Small intestine (tissue), 7 donors: ENCODE measurements around the gene WNK2. TPM values are rescaled to one million over a fixed set of nuclear protein-coding genes. Genes with fewer than 3 reads are reported as not detected.

Experiments used
- DNase-seq, 2 donors: peaks; one replicate each; pipeline versions ENCODE4 v3.0.0 to v3.0.0-alpha.2; 2013
- FAIRE-seq: peaks from 2 replicates; lab custom pipeline; 2012; peaks lifted over from hg19 to GRCh38; lab: Jason Lieb, UNC
- H3K27ac ChIP-seq, 3 donors: one replicate each; pipeline ENCODE4 v1.5.1; 2013; ENCODE audit warnings: low read length in 2 of 3, mild to moderate bottlenecking in 2 of 3, control low read depth in 1 of 3, inconsistent platforms in 1 of 3, low read depth in 1 of 3, moderate library complexity in 1 of 3
- H3K27me3 ChIP-seq, 3 donors: one replicate each; pipeline ENCODE4 v1.6.1; 2013; ENCODE audit warnings: low read length in 3 of 3, inconsistent platforms in 1 of 3; ENCODE audit not compliant: control insufficient read depth in 3 of 3, insufficient read depth in 3 of 3
- H3K36me3 ChIP-seq, 3 donors: one replicate each; pipeline ENCODE4 v1.6.1; 2013; ENCODE audit warnings: low read length in 3 of 3, inconsistent platforms in 1 of 3, low read depth in 1 of 3, mild to moderate bottlenecking in 1 of 3, moderate library complexity in 1 of 3; ENCODE audit not compliant: control insufficient read depth in 3 of 3, insufficient read depth in 2 of 3
- H3K4me1 ChIP-seq, 3 donors: one replicate each; pipeline ENCODE4 v1.6.1; 2013; ENCODE audit warnings: low read length in 2 of 3, inconsistent platforms in 1 of 3, low read depth in 1 of 3, mild to moderate bottlenecking in 1 of 3, moderate library complexity in 1 of 3; ENCODE audit not compliant: control insufficient read depth in 3 of 3, insufficient read depth in 2 of 3
- H3K4me3 ChIP-seq, 3 donors: one replicate each; pipeline ENCODE4 v1.5.1; 2013; ENCODE audit warnings: low read length in 3 of 3, control low read depth in 1 of 3, inconsistent platforms in 1 of 3, low read depth in 1 of 3, mild to moderate bottlenecking in 1 of 3, moderate library complexity in 1 of 3
- H3K9me3 ChIP-seq, 2 donors: one replicate each; pipeline ENCODE4 v1.6.1; 2013; ENCODE audit warnings: low read depth in 1 of 2, low read length in 1 of 2; ENCODE audit not compliant: control insufficient read depth in 2 of 2, insufficient read depth in 1 of 2
- WGBS, 3 donors: extraction: QIAGEN DNeasy Blood & Tissue Kit; methylation state at CpG; one replicate each; pipeline ENCODE4 v1.1.7; 2013; 5-methylcytosine and 5-hydroxymethylcytosine counted together
- polyA plus RNA-seq, 4 donors: library from polyadenylated mRNA; stranded (reverse) in 3 of 4; unstranded in 1 of 4; fragments of 200-250 nt in 3 of 4; fragments of 120-200 nt in 1 of 4; gene quantifications; one replicate each; pipeline versions ENCODE4 v1.2.1 to v1.2.3, GENCODE V29; 2013
- donor health status: healthy with polysubstance abuse.
- donor health status: control.
- donor health status: control.
- donor health status: Bipolar disorder and iron deficiency.
- donor health status: healthy.

Gene WNK2
- polyA plus RNA-seq, 4 donors, result 13.8 to 101 (median 33.8) TPM

- WGBS, 3 donors, result 25 to 70% (median 32%) methylated on average over 5 of the region's 5 CpGs
- Histone ChIP-seq H3K9me3 (peaks cover 0 to 9% of the 10 kb centered on the region in 2 donors), H3K27me3 (no peaks in the 10 kb centered on the region), H3K27ac (no peak overlapping the region), H3K4me1 (peaks cover 0 to 24% (median 10%) of the 10 kb centered on the region in 3 donors), H3K36me3 (peaks cover 0 to 40% (median 0%) of the 10 kb centered on the region in 3 donors), H3K4me3 (no peak overlapping the region)
- DNase-seq (no peak), FAIRE-seq (no peak)
These were observed 35.8 kb downstream of the WNK2 start for GRCh38 chr9:93219692-93220091.

GRCh38 chr9:93220627-93221026, 36.7 kb downstream of the WNK2 start:
- Histone ChIP-seq H3K27ac (no peak overlapping the region), H3K27me3 (no peaks in the 10 kb centered on the region), H3K4me1 (peaks cover 0 to 24% (median 10%) of the 10 kb centered on the region in 3 donors)

GRCh38 chr9:93221044-93221443, 37.1 kb downstream of the WNK2 start:
- no peaks in the 10 kb centered on the region for H3K27me3 ChIP-seq
- DNase-seq (no peak), FAIRE-seq (no peak)
- 90% methylated on average over 9 of the region's 9 CpGs for WGBS, 3 donors
- H3K36me3 ChIP-seq, result peaks cover 0 to 41% (median 0%) of the 10 kb centered on the region in 3 donors
- H3K9me3 ChIP-seq, result peaks cover 0 to under 1% of the 10 kb centered on the region in 2 donors
- no peak overlapping the region for H3K4me3 ChIP-seq
- H3K4me1 ChIP-seq, result peaks cover 0 to 25% (median 10%) of the 10 kb centered on the region in 3 donors
- no peak overlapping the region for H3K27ac ChIP-seq

More at GRCh38 chr9:93220627-93221026, 36.7 kb downstream of the WNK2 start:
- Histone ChIP-seq H3K36me3 (peaks cover 0 to 40% (median 0%) of the 10 kb centered on the region in 3 donors), H3K4me3 (no peak overlapping the region), H3K9me3 (peaks cover 0 to 3% of the 10 kb centered on the region in 2 donors)
- 54 to 79% (median 76%) methylated on average over 4 of the region's 4 CpGs for WGBS, 3 donors
- FAIRE-seq, result no peak
- no peak for DNase-seq

GRCh38 chr9:93222890-93223259, 38.9 kb downstream of the WNK2 start:
- Histone ChIP-seq H3K4me1 (peaks cover 0 to 32% (median 8%) of the 10 kb centered on the region in 3 donors), H3K27me3 (no peaks in the 10 kb centered on the region), H3K9me3 (no peaks in the 10 kb centered on the region), H3K36me3 (peaks cover 0 to 32% (median 0%) of the 10 kb centered on the region in 3 donors), H3K4me3 (no peak overlapping the region), H3K27ac (peak overlapping the region; percentile 23 to 78 (median 36))
- no peak for DNase-seq
- no peak for FAIRE-seq
- WGBS, 3 donors, result 66 to 85% (median 77%) methylated on average over 7 of the region's 7 CpGs

- FAIRE-seq (no peak), DNase-seq (peak in 1 of 2 donors; percentile 62)
- Histone ChIP-seq H3K27ac (peak overlapping the region; percentile 23 to 78 (median 36)), H3K4me3 (no peak overlapping the region), H3K36me3 (peaks cover 0 to 33% (median 0%) of the 10 kb centered on the region in 3 donors), H3K9me3 (no peaks in the 10 kb centered on the region), H3K4me1 (peaks cover 0 to 32% (median 10%) of the 10 kb centered on the region in 3 donors), H3K27me3 (no peaks in the 10 kb centered on the region)
- 11 to 43% (median 19%) methylated on average over 16 of the region's 16 CpGs for WGBS, 3 donors
These were observed 39.6 kb downstream of the WNK2 start for GRCh38 chr9:93223260-93224180.

GRCh38 chr9:93224591-93224990, 40.7 kb downstream of the WNK2 start:
- Histone ChIP-seq H3K27ac (peak overlapping the region in 1 of 3 donors; percentile 78), H3K4me3 (no peak overlapping the region), H3K36me3 (peaks cover 0 to 39% (median 0%) of the 10 kb centered on the region in 3 donors), H3K27me3 (no peaks in the 10 kb centered on the region), H3K4me1 (peaks cover 0 to 36% (median 11%) of the 10 kb centered on the region in 3 donors), H3K9me3 (no peaks in the 10 kb centered on the region)
- FAIRE-seq (no peak), DNase-seq (peak; percentile 55 to 58)
- 8 to 43% (median 13%) methylated on average over 2 of the region's 2 CpGs for WGBS, 3 donors

- H3K36me3 ChIP-seq, result peaks cover 0 to 39% (median 0%) of the 10 kb centered on the region in 3 donors
- peaks cover 0 to 45% (median 15%) of the 10 kb centered on the region in 3 donors for H3K4me1 ChIP-seq
- 54 to 69% (median 67%) methylated on average over 7 of the region's 7 CpGs for WGBS, 3 donors
- DNase-seq, result no peak
- H3K27me3 ChIP-seq, result no peaks in the 10 kb centered on the region
- no peak overlapping the region for H3K4me3 ChIP-seq
- H3K9me3 ChIP-seq, result no peaks in the 10 kb centered on the region
- H3K27ac ChIP-seq, result no peak overlapping the region
- FAIRE-seq, result no peak
These were observed 41.5 kb downstream of the WNK2 start for GRCh38 chr9:93225417-93225816.

GRCh38 chr9:93225892-93226291, 42.0 kb downstream of the WNK2 start:
- Histone ChIP-seq H3K4me1 (peaks cover 0 to 49% (median 15%) of the 10 kb centered on the region in 3 donors), H3K4me3 (no peak overlapping the region), H3K27me3 (no peaks in the 10 kb centered on the region), H3K9me3 (no peaks in the 10 kb centered on the region), H3K27ac (peak overlapping the region in 1 of 3 donors; percentile 7), H3K36me3 (peaks cover 0 to 40% (median 0%) of the 10 kb centered on the region in 3 donors)
- no peak for DNase-seq
- WGBS, 3 donors, result 36 to 75% (median 55%) methylated on average over 9 of the region's 9 CpGs
- no peak for FAIRE-seq
